GM19023 (cell line): Measurements from ENCODE around the gene VOPP1.

Source experiments
- ATAC-seq: cut with Tn5 transposase; IDR thresholded peaks from one replicate; pipeline ENCODE4 v1.9.1; 2021; ENCODE audit warnings: mild to moderate bottlenecking, moderate library complexity; ENCODE audit not compliant: unreplicated experiment

The VOPP1 gene

GRCh38 chr7:55494951-55495350 lies 77.4 kb downstream of the VOPP1 start:
- ATAC-seq, result no peak

- no peak for ATAC-seq
These were observed 78.9 kb downstream of the VOPP1 start for GRCh38 chr7:55493408-55493807.

GRCh38 chr7:55491346-55491745 lies 81.0 kb downstream of the VOPP1 start:
- ATAC-seq, result no peak

- ATAC-seq, result no peak
These were observed 82.2 kb downstream of the VOPP1 start for GRCh38 chr7:55490099-55490498.

- ATAC-seq, result no peak
These were observed 82.8 kb downstream of the VOPP1 start for GRCh38 chr7:55489552-55489951.

- ATAC-seq, result no peak
These were observed 83.4 kb downstream of the VOPP1 start for GRCh38 chr7:55488804-55489340.

- ATAC-seq, result no peak
These were observed 84.1 kb downstream of the VOPP1 start for GRCh38 chr7:55488216-55488615.

- no peak for ATAC-seq
These were observed 85.3 kb downstream of the VOPP1 start for GRCh38 chr7:55486991-55487390.

- ATAC-seq, result no peak
These were observed 86.1 kb downstream of the VOPP1 start for GRCh38 chr7:55486192-55486590.

- ATAC-seq, result no peak
These were observed 86.7 kb downstream of the VOPP1 start for GRCh38 chr7:55485501-55486191.

GRCh38 chr7:55484834-55485233 lies 87.5 kb downstream of the VOPP1 start:
- no peak for ATAC-seq

- ATAC-seq, result no peak
These were observed 88.1 kb downstream of the VOPP1 start for GRCh38 chr7:55484241-55484640.

- ATAC-seq, result no peak
These were observed 89.3 kb downstream of the VOPP1 start for GRCh38 chr7:55483046-55483445.

GRCh38 chr7:55481155-55481554 lies 91.1 kb downstream of the VOPP1 start:
- no peak for ATAC-seq

- no peak for ATAC-seq
These were observed 93.6 kb downstream of the VOPP1 start for GRCh38 chr7:55478700-55479099.

- ATAC-seq, result no peak
These were observed 94.4 kb downstream of the VOPP1 start for GRCh38 chr7:55477781-55478374.

- ATAC-seq, result no peak
These were observed 95.2 kb downstream of the VOPP1 start for GRCh38 chr7:55476852-55477780.

GRCh38 chr7:55475855-55476803 lies 96.2 kb downstream of the VOPP1 start:
- no peak for ATAC-seq

GRCh38 chr7:55474944-55475854 lies 97.1 kb downstream of the VOPP1 start:
- ATAC-seq, result no peak
